Ishikawa (cell line): ENCODE results near the gene CPAMD8.

ENCODE experiments used
- CEBPB ChIP-seq: IDR thresholded peaks from 2 replicates; pipeline ENCODE4 v1.6.1; 2012
- CREB1 ChIP-seq: IDR thresholded peaks from 2 replicates; pipeline ENCODE4 v1.6.1; 2012; ENCODE audit warnings: low read depth
- EGR1 ChIP-seq: IDR thresholded peaks from 2 replicates; pipeline ENCODE4 v1.6.1; 2012
- EP300 ChIP-seq: IDR thresholded peaks from 2 replicates; pipeline ENCODE4 v1.6.1; 2012; ENCODE audit warnings: borderline replicate concordance
- FOXM1 ChIP-seq: IDR thresholded peaks from 2 replicates; pipeline ENCODE4 v1.6.1; 2012; ENCODE audit warnings: low read depth, borderline replicate concordance
- MAX ChIP-seq: IDR thresholded peaks from 2 replicates; pipeline ENCODE4 v1.6.1; 2012
- NFIC ChIP-seq: IDR thresholded peaks from 2 replicates; pipeline ENCODE4 v1.6.1; 2012
- RAD21 ChIP-seq: IDR thresholded peaks from 2 replicates; pipeline ENCODE4 v1.6.1; 2012; ENCODE audit warnings: low read depth
- REST ChIP-seq: IDR thresholded peaks from 2 replicates; pipeline ENCODE4 v1.6.1; 2012; ENCODE audit warnings: low read depth, mild to moderate bottlenecking
- TAF1 ChIP-seq: IDR thresholded peaks from 2 replicates; pipeline ENCODE4 v1.6.1; 2012; ENCODE audit warnings: low read depth, mild to moderate bottlenecking
- TCF12 ChIP-seq: IDR thresholded peaks from 2 replicates; pipeline ENCODE4 v1.6.1; 2012; ENCODE audit warnings: low read depth
- TEAD4 ChIP-seq: IDR thresholded peaks from 2 replicates; pipeline ENCODE4 v1.6.1; 2012
- USF1 ChIP-seq: IDR thresholded peaks from 2 replicates; pipeline ENCODE4 v1.6.1; 2012
- YY1 ChIP-seq: IDR thresholded peaks from 2 replicates; pipeline ENCODE4 v1.6.1; 2012; ENCODE audit warnings: low read depth
- ZBTB7A ChIP-seq: IDR thresholded peaks from 2 replicates; pipeline ENCODE4 v1.6.1; 2012; ENCODE audit warnings: low read depth

CPAMD8 gene

GRCh38 chr19:16887353-16888265 lies 139.0 kb downstream of the CPAMD8 start:
- TF ChIP-seq TCF12 (no peak), REST (no peak), RAD21 (no peak), FOXM1 (no peak), YY1 (no peak), TEAD4 (no peak), TAF1 (no peak)

- TF ChIP-seq NFIC = no peak
- TF ChIP-seq CEBPB = no peak
- no peak for TF ChIP-seq MAX
Observed at GRCh38 chr19:16886305-16886880, 140.2 kb downstream of the CPAMD8 start.

- TF ChIP-seq ZBTB7A = no peak
- no peak for TF ChIP-seq EP300
- TF ChIP-seq TAF1 = no peak
- no peak for TF ChIP-seq YY1
Observed at GRCh38 chr19:16885166-16885565, 141.4 kb downstream of the CPAMD8 start.

GRCh38 chr19:16883522-16883921 lies 143.1 kb downstream of the CPAMD8 start:
- TF ChIP-seq MAX (no peak), CREB1 (no peak), FOXM1 (no peak), CEBPB (no peak), NFIC (no peak), ZBTB7A (no peak), USF1 (no peak), REST (no peak), EGR1 (no peak), TEAD4 (no peak), YY1 (no peak), TCF12 (no peak), RAD21 (no peak), EP300 (no peak), TAF1 (no peak)

- no peak for TF ChIP-seq TAF1
- TF ChIP-seq FOXM1 = no peak
- no peak for TF ChIP-seq EGR1
- no peak for TF ChIP-seq RAD21
- no peak for TF ChIP-seq TCF12
Observed at GRCh38 chr19:16882146-16882545, 144.5 kb downstream of the CPAMD8 start.

- TF ChIP-seq ZBTB7A (no peak), TCF12 (no peak), CREB1 (no peak), REST (no peak), FOXM1 (no peak), YY1 (no peak), CEBPB (no peak), EP300 (no peak), MAX (no peak), USF1 (no peak), RAD21 (no peak), TAF1 (no peak)
Observed at GRCh38 chr19:16880884-16881554, 145.6 kb downstream of the CPAMD8 start.
